HepG2 (cell line): Measurements from ENCODE around the gene KCNJ1.

ENCODE experiments used
- BATF2 ChIP-seq: sonication (generic); formaldehyde crosslinking; IDR thresholded peaks from 2 replicates; pipeline ENCODE4 v1.8.0; 2022; ENCODE audit warnings: mild to moderate bottlenecking, missing genetic modification reagents, moderate library complexity
- CHD4 ChIP-seq: fragments of 200-600 bp; sonication (generic); IDR thresholded peaks from 2 replicates; pipeline ENCODE4 v1.7.0; 2017; ENCODE audit warnings: mild to moderate bottlenecking, low read length, borderline replicate concordance
- CTCF ChIP-seq: sonication (generic); formaldehyde crosslinking; IDR thresholded peaks from 2 replicates; pipeline ENCODE4 v1.5.0; 2020; ENCODE audit warnings: mild to moderate bottlenecking, missing genetic modification reagents, moderate library complexity
- EZH2 ChIP-seq: conservative IDR thresholded peaks from 2 replicates; pipeline ENCODE4 v1.6.1; 2012; ENCODE audit warnings: mild to moderate bottlenecking, low read depth, low read length, moderate library complexity
- HDAC2 ChIP-seq: sonication (generic); formaldehyde crosslinking; IDR thresholded peaks from 2 replicates; pipeline ENCODE4 v1.4.0; 2020; ENCODE audit warnings: missing genetic modification reagents
- NCOA5 ChIP-seq: sonication (generic); formaldehyde crosslinking; IDR thresholded peaks from 2 replicates; pipeline ENCODE4 v1.4.0; 2020; ENCODE audit warnings: missing genetic modification reagents
- NKX3-1 ChIP-seq: sonication (generic); formaldehyde crosslinking; IDR thresholded peaks from 2 replicates; pipeline ENCODE4 v1.5.0; 2020; ENCODE audit warnings: missing genetic modification reagents
- PHF5A ChIP-seq: IDR thresholded peaks from one replicate; pipeline ENCODE4 v1.6.1; 2018; ENCODE audit warnings: low read depth, missing genetic modification reagents; ENCODE audit not compliant: unreplicated experiment
- RAD21 ChIP-seq: fragments of 450-650 bp; formaldehyde crosslinking; IDR thresholded peaks from 2 replicates; pipeline ENCODE4 v1.5.0; 2020; ENCODE audit warnings: mild to moderate bottlenecking
- TAF15 ChIP-seq: fragments of 200-400 bp; formaldehyde crosslinking; IDR thresholded peaks from one replicate; pipeline ENCODE4 v1.6.1; 2018; ENCODE audit warnings: mild to moderate bottlenecking, low read depth, low read length; ENCODE audit not compliant: poor library complexity, severe bottlenecking
- ZBTB4 ChIP-seq: sonication (generic); formaldehyde crosslinking; IDR thresholded peaks from 2 replicates; pipeline ENCODE4 v1.4.0; 2020; ENCODE audit warnings: missing genetic modification reagents, mild to moderate bottlenecking, borderline replicate concordance

- TF ChIP-seq NKX3-1 (CRISPR knock-in tag) (no peak), CTCF (CRISPR knock-in tag) (no peak), NCOA5 (CRISPR knock-in tag) (no peak), RAD21 (CRISPR knock-in tag) (no peak), CHD4 (no peak), ZBTB4 (no peak), TAF15 (no peak), PHF5A (CRISPR knock-in tag) (no peak), BATF2 (CRISPR knock-in tag) (no peak), HDAC2 (CRISPR knock-in tag) (no peak), EZH2 (no peak)
Observed at GRCh38 chr11:128911701-128912100, 44.6 kb upstream of the KCNJ1 start.
